Uterus (tissue), 4 donors: ENCODE results near the gene GLIPR1L2. TPM values are rescaled to one million over a fixed set of nuclear protein-coding genes. Genes with fewer than 3 reads are reported as not detected.
"Not testable (repeated sequence)": the region's sequence is repeated elsewhere in the genome, so short reads cannot be mapped to it uniquely, and the experiment has no call there.

ENCODE experiments used
- DNase-seq, 2 donors: peaks; one replicate each; pipeline ENCODE4 v3.0.0-alpha.2; 2019 to 2020
- H3K27ac ChIP-seq, 2 donors: fragments of 200-600 bp; sonication (generic); 1 replicate in 1 of 2; 2 replicates in 1 of 2; pipeline ENCODE4 v1.5.1; 2016 to 2018
- H3K27me3 ChIP-seq, 2 donors: fragments of 200-600 bp; sonication (generic); one replicate each; pipeline ENCODE4 v1.5.1; 2018 to 2019; ENCODE audit warnings: control low read depth in 1 of 2
- H3K36me3 ChIP-seq, 2 donors: fragments of 200-600 bp; sonication (generic); one replicate each; pipeline ENCODE4 v1.5.1; 2019; ENCODE audit warnings: control low read depth in 1 of 2
- H3K4me1 ChIP-seq, 2 donors: fragments of 200-600 bp; sonication (generic); one replicate each; pipeline ENCODE4 v1.5.1; 2018 to 2019; ENCODE audit warnings: control low read depth in 1 of 2
- H3K4me3 ChIP-seq, 2 donors: fragments of 200-600 bp; sonication (generic); 1 replicate in 1 of 2; 2 replicates in 1 of 2; pipeline ENCODE4 v1.5.1; 2018 to 2019; ENCODE audit warnings: mild to moderate bottlenecking in 1 of 2
- H3K9me3 ChIP-seq, 2 donors: fragments of 200-600 bp; sonication (generic); one replicate each; pipeline ENCODE4 v1.5.1; 2019; ENCODE audit warnings: control low read depth in 1 of 2
- CTCF ChIP-seq, 4 experiments: fragments of 200-600 bp in 2 of 4; fragments of 450-650 bp in 2 of 4; sonication (generic) in 2 of 4; IDR thresholded peaks; one replicate each; pipeline ENCODE4 v1.5.1; 2016 to 2019; ENCODE audit warnings: antibody characterized with exemption in 4 of 4, mild to moderate bottlenecking in 2 of 4, moderate library complexity in 1 of 4
- POLR2A ChIP-seq, 2 donors: fragments of 450-650 bp; IDR thresholded peaks; one replicate each; pipeline ENCODE4 v1.6.1; 2016; ENCODE audit warnings: antibody characterized with exemption in 2 of 2, mild to moderate bottlenecking in 1 of 2, moderate library complexity in 1 of 2
- intact Hi-C: fragments of 100-400 bp; cut with DNase I; formaldehyde crosslinking; loops from one replicate; pipeline ENCODE4 v1.15.1; 2023; ENCODE audit warnings: low total_unique reads
- total RNA-seq, 4 donors: library from RNA; depleted of rRNA in 3 of 4; stranded (reverse); fragments of >200 nt in 3 of 4; gene quantifications; one replicate each; pipeline versions ENCODE4 v1.1.0 to v1.2.4, GENCODE V29; 2014 to 2023
- donor health status: DM: yes; HTN: yes; CAD: no.

Gene GLIPR1L2
- total RNA-seq, 4 donors from 2014 or later, result 2.9 to 4.6 TPM; not detected in 2

GRCh38 chr12:75438059-75438754, 47.3 kb downstream of the GLIPR1L2 start:
- H3K27ac ChIP-seq, result no peak overlapping the region
- H3K9me3 ChIP-seq, result peaks cover 0 to 8% of the 10 kb centered on the region in 2 donors
- H3K4me1 ChIP-seq, result no peaks in the 10 kb centered on the region
- H3K4me3 ChIP-seq, result no peak overlapping the region
- no peaks in the 10 kb centered on the region for H3K27me3 ChIP-seq
- DNase-seq, result no peak
- intact Hi-C loops, result no loop called here
- no peaks in the 10 kb centered on the region for H3K36me3 ChIP-seq
- TF ChIP-seq POLR2A (IDR thresholded peaks at IDR 0.05) (no peak), CTCF (IDR thresholded peaks at IDR 0.05) (no peak)

- H3K36me3 ChIP-seq, result no peaks in the 10 kb centered on the region
- H3K9me3 ChIP-seq, result peaks cover 0 to 8% of the 10 kb centered on the region in 2 donors
- no peaks in the 10 kb centered on the region for H3K4me1 ChIP-seq
- intact Hi-C loops, result no loop called here
- no peak overlapping the region for H3K27ac ChIP-seq
- no peaks in the 10 kb centered on the region for H3K27me3 ChIP-seq
- TF ChIP-seq POLR2A (IDR thresholded peaks at IDR 0.05) (no peak), CTCF (IDR thresholded peaks at IDR 0.05) (no peak)
- no peak for DNase-seq
- H3K4me3 ChIP-seq, result no peak overlapping the region
Observed at GRCh38 chr12:75439048-75439447, 48.2 kb downstream of the GLIPR1L2 start.

GRCh38 chr12:75439930-75440329, 49.0 kb downstream of the GLIPR1L2 start:
- no peak for DNase-seq
- intact Hi-C loops, result no loop called here
- Histone ChIP-seq H3K27ac (no peak overlapping the region), H3K27me3 (no peaks in the 10 kb centered on the region), H3K4me1 (no peaks in the 10 kb centered on the region), H3K36me3 (no peaks in the 10 kb centered on the region), H3K9me3 (peaks cover 0 to 8% of the 10 kb centered on the region in 2 donors), H3K4me3 (no peak overlapping the region)
- TF ChIP-seq CTCF (IDR thresholded peaks at IDR 0.05), result no peak
- TF ChIP-seq POLR2A (IDR thresholded peaks at IDR 0.05), result no peak

- H3K36me3 ChIP-seq, H3K4me3 ChIP-seq, H3K27me3 ChIP-seq, H3K9me3 ChIP-seq, intact Hi-C loops, DNase-seq, H3K27ac ChIP-seq, H3K4me1 ChIP-seq: not testable (repeated sequence)
Observed at GRCh38 chr12:75441687-75442449, 51.0 kb downstream of the GLIPR1L2 start.

GRCh38 chr12:75442454-75442853, 51.6 kb downstream of the GLIPR1L2 start:
- intact Hi-C loops, H3K4me1 ChIP-seq, H3K9me3 ChIP-seq, H3K36me3 ChIP-seq, DNase-seq, H3K27me3 ChIP-seq, H3K4me3 ChIP-seq, H3K27ac ChIP-seq: not testable (repeated sequence)

- DNase-seq, result no peak
- H3K4me1 ChIP-seq, result no peaks in the 10 kb centered on the region
- intact Hi-C loops, result no loop called here
- no peaks in the 10 kb centered on the region for H3K36me3 ChIP-seq
- H3K4me3 ChIP-seq, result no peak overlapping the region
- H3K27me3 ChIP-seq, result no peaks in the 10 kb centered on the region
- no peak overlapping the region for H3K27ac ChIP-seq
- TF ChIP-seq CTCF (IDR thresholded peaks at IDR 0.05) (no peak), POLR2A (IDR thresholded peaks at IDR 0.05) (no peak)
- no peaks in the 10 kb centered on the region for H3K9me3 ChIP-seq
Observed at GRCh38 chr12:75443709-75444108, 52.8 kb downstream of the GLIPR1L2 start.
